ENCODE results near the gene WASL.

GRCh38 chr7:123679614-123680013 lies 69.2 kb downstream of the WASL start:
- no peak for TF ChIP-seq CTCF (IDR thresholded peaks at IDR 0.05; ENCODE audit: insufficient read depth, low read depth, low read length)
- no peak for TF ChIP-seq EZH2 (IDR thresholded peaks at IDR 0.05; ENCODE audit: insufficient read depth, low read length)

Measured in astrocyte (in vitro differentiated cells and primary cell).